GM23338 (cell line): Measurements from ENCODE around the gene CDH8. TPM values are rescaled to one million over a fixed set of nuclear protein-coding genes. Genes with fewer than 3 reads are reported as not detected.

Experiments
- ATAC-seq: fragments of 200-7000 bp; cut with Tn5 transposase; 3 replicates; pipeline ENCODE4 v1.9.1; 2020
- DNase-seq: peaks from one replicate; pipeline ENCODE4 v3.0.0-alpha.2; 2015; ENCODE audit warnings: low spot score
- H2AFZ ChIP-seq: fragments of 200-600 bp; sonication (generic); 2 replicates; pipeline ENCODE4 v1.8.0; 2016; ENCODE audit warnings: antibody characterized with exemption, mild to moderate bottlenecking, moderate library complexity
- H3F3A ChIP-seq: fragments of 200-600 bp; sonication (generic); replicated peaks from 2 replicates; pipeline ENCODE4 v1.8.0; 2017; ENCODE audit warnings: antibody characterized with exemption, mixed run types, low read depth
- H3K27ac ChIP-seq: fragments of 200-600 bp; sonication (generic); 2 replicates; pipeline ENCODE4 v1.6.1; 2016; ENCODE audit warnings: low read depth
- H3K27me3 ChIP-seq: fragments of 200-600 bp; sonication (generic); 2 replicates; pipeline ENCODE4 v1.8.0; 2016; ENCODE audit warnings: mild to moderate bottlenecking, mixed run types, moderate library complexity; ENCODE audit not compliant: insufficient read depth
- H3K36me3 ChIP-seq: fragments of 200-600 bp; sonication (generic); 2 replicates; pipeline ENCODE4 v1.8.0; 2016; ENCODE audit warnings: mild to moderate bottlenecking; ENCODE audit not compliant: insufficient read depth
- H3K4me1 ChIP-seq: fragments of 200-600 bp; sonication (generic); 2 replicates; pipeline ENCODE4 v1.8.0; 2016; ENCODE audit warnings: mild to moderate bottlenecking, moderate library complexity; ENCODE audit not compliant: insufficient read depth
- H3K4me2 ChIP-seq: fragments of 200-600 bp; sonication (generic); 2 replicates; pipeline ENCODE4 v1.7.1; 2017; ENCODE audit warnings: mixed run types
- H3K4me3 ChIP-seq: fragments of 200-600 bp; sonication (generic); 2 replicates; pipeline ENCODE4 v1.6.1; 2016; ENCODE audit warnings: mixed run types
- H3K79me2 ChIP-seq: fragments of 200-600 bp; sonication (generic); replicated peaks from 2 replicates; pipeline ENCODE4 v1.8.0; 2017; ENCODE audit warnings: mild to moderate bottlenecking; ENCODE audit not compliant: insufficient read depth
- H3K9me2 ChIP-seq: fragments of 200-600 bp; sonication (generic); 2 replicates; pipeline ENCODE4 v1.8.0; 2017; ENCODE audit not compliant: insufficient read depth
- H4K20me1 ChIP-seq: fragments of 200-600 bp; sonication (generic); replicated peaks from 2 replicates; pipeline ENCODE4 v1.8.0; 2017; ENCODE audit warnings: mild to moderate bottlenecking; ENCODE audit not compliant: insufficient read depth
- H3K27ac Mint-ChIP-seq: 2 replicates; pipeline ENCODE4 v1.8.0; 2020; ENCODE audit warnings: inconsistent platforms, mild to moderate bottlenecking, moderate library complexity, mixed read lengths
- H3K27me3 Mint-ChIP-seq: 3 replicates; pipeline ENCODE4 v1.8.0; 2022; ENCODE audit warnings: low read depth, mild to moderate bottlenecking, moderate library complexity, mixed read lengths, inconsistent platforms; ENCODE audit not compliant: insufficient read depth, poor library complexity
- H3K36me3 Mint-ChIP-seq: 3 replicates; pipeline ENCODE4 v1.8.0; 2021; ENCODE audit warnings: low read depth, mild to moderate bottlenecking, inconsistent platforms, moderate library complexity, mixed read lengths
- H3K4me1 Mint-ChIP-seq: 3 replicates; pipeline ENCODE4 v1.8.0; 2020; ENCODE audit warnings: mild to moderate bottlenecking, inconsistent platforms, mixed read lengths
- H3K4me3 Mint-ChIP-seq: 3 replicates; pipeline ENCODE4 v1.8.0; 2021; ENCODE audit warnings: moderate library complexity, mild to moderate bottlenecking, inconsistent platforms, mixed read lengths
- H3K9me3 Mint-ChIP-seq: 3 replicates; pipeline ENCODE4 v1.8.0; 2020; ENCODE audit warnings: moderate library complexity, mild to moderate bottlenecking, inconsistent platforms, mixed read lengths
- CTCF ChIP-seq, 2 experiments: fragments of 200-600 bp in 1 of 2; sonication (generic) in 1 of 2; conservative IDR thresholded peaks; 2 replicates each; pipeline versions ENCODE4 v1.5.1 to v1.6.1; 2016 to 2017; ENCODE audit warnings: antibody characterized with exemption in 2 of 2, low read depth in 2 of 2, mild to moderate bottlenecking in 2 of 2, moderate library complexity in 1 of 2
- ETS1 ChIP-seq: IDR thresholded peaks from 2 replicates; pipeline ENCODE4 v1.6.1; 2016; ENCODE audit warnings: antibody characterized with exemption
- EZH2 ChIP-seq: fragments of 200-600 bp; sonication (generic); IDR thresholded peaks from one replicate; pipeline ENCODE4 v1.8.0; 2017; ENCODE audit warnings: antibody characterized with exemption, mild to moderate bottlenecking, low read depth; ENCODE audit not compliant: unreplicated experiment
- EZH2phosphoT487 ChIP-seq: fragments of 200-600 bp; sonication (generic); IDR thresholded peaks from one replicate; pipeline ENCODE4 v1.8.1; 2018; ENCODE audit warnings: antibody characterized with exemption; ENCODE audit not compliant: unreplicated experiment
- NANOG ChIP-seq: IDR thresholded peaks from 2 replicates; pipeline ENCODE4 v1.6.1; 2016; ENCODE audit warnings: antibody characterized with exemption, borderline replicate concordance
- STAT1 ChIP-seq: IDR thresholded peaks from one replicate; pipeline ENCODE4 v1.6.1; 2016; ENCODE audit warnings: antibody characterized with exemption; ENCODE audit not compliant: unreplicated experiment
- ZNF114 ChIP-seq: fragments of 250-450 bp; sonication (Bioruptor Pico); IDR thresholded peaks from 2 replicates; pipeline ENCODE4 v1.5.0; 2020; ENCODE audit warnings: mild to moderate bottlenecking, moderate library complexity
- ZNF331 ChIP-seq: fragments of 250-450 bp; sonication (Bioruptor Pico); IDR thresholded peaks from 2 replicates; pipeline ENCODE4 v1.5.0; 2020; ENCODE audit warnings: low read depth, mild to moderate bottlenecking, moderate library complexity
- polyA plus RNA-seq: library from polyadenylated mRNA; unstranded; fragments of >200 nt; fragmentation: Nextera tagmentation; extraction: Ambion mirVana; gene quantifications from 2 replicates; pipeline ENCODE4 v1.2.1, GENCODE V29; 2016
- total RNA-seq: library from RNA; depleted of rRNA; stranded (reverse); fragments of >200 nt; shearing (Covaris generic); gene quantifications from 2 replicates; pipeline ENCODE4 v1.2.3, GENCODE V29; 2014
- TF ChIP-seq, protein P1 (sequence below): fragments of 250-450 bp; sonication (Bioruptor Pico); IDR thresholded peaks from 2 replicates; pipeline ENCODE4 v1.5.0; 2020; ENCODE audit warnings: mild to moderate bottlenecking, moderate library complexity

Gene CDH8
- total and polyA plus RNA-seq, 2 experiments from 2014 or later: 10.2 to 11.7 TPM

- Histone ChIP-seq H2AFZ (no peak overlapping the region), H3K79me2 (no peaks in the 10 kb centered on the region), H3K9me2 (no peaks in the 10 kb centered on the region), H4K20me1 (no peaks in the 10 kb centered on the region), H3K36me3 (no peaks in the 10 kb centered on the region), H3K4me2 (no peak overlapping the region), H3K4me1 (peaks cover 9% of the 10 kb centered on the region; the same call in 1 of the 2 replicates), H3F3A (no peaks in the 10 kb centered on the region), H3K27me3 (no peaks in the 10 kb centered on the region), H3K27ac (no peak overlapping the region), H3K4me3 (no peak overlapping the region)
- H3K4me1 Mint-ChIP-seq: peaks cover 9% of the 10 kb centered on the region
- DNase-seq (no peak), ATAC-seq (no peak)
- TF ChIP-seq ETS1 (no peak), ZNF331 (no peak), EZH2 (no peak), STAT1 (no peak), EZH2phosphoT487 (no peak), NANOG (no peak), ZNF114 (CRISPR knock-in tag) (no peak), CTCF (conservative IDR thresholded peaks at IDR 0.05; ENCODE audit: low read depth in 2 of 2) (no peak)
- TF ChIP-seq, protein P1, sequence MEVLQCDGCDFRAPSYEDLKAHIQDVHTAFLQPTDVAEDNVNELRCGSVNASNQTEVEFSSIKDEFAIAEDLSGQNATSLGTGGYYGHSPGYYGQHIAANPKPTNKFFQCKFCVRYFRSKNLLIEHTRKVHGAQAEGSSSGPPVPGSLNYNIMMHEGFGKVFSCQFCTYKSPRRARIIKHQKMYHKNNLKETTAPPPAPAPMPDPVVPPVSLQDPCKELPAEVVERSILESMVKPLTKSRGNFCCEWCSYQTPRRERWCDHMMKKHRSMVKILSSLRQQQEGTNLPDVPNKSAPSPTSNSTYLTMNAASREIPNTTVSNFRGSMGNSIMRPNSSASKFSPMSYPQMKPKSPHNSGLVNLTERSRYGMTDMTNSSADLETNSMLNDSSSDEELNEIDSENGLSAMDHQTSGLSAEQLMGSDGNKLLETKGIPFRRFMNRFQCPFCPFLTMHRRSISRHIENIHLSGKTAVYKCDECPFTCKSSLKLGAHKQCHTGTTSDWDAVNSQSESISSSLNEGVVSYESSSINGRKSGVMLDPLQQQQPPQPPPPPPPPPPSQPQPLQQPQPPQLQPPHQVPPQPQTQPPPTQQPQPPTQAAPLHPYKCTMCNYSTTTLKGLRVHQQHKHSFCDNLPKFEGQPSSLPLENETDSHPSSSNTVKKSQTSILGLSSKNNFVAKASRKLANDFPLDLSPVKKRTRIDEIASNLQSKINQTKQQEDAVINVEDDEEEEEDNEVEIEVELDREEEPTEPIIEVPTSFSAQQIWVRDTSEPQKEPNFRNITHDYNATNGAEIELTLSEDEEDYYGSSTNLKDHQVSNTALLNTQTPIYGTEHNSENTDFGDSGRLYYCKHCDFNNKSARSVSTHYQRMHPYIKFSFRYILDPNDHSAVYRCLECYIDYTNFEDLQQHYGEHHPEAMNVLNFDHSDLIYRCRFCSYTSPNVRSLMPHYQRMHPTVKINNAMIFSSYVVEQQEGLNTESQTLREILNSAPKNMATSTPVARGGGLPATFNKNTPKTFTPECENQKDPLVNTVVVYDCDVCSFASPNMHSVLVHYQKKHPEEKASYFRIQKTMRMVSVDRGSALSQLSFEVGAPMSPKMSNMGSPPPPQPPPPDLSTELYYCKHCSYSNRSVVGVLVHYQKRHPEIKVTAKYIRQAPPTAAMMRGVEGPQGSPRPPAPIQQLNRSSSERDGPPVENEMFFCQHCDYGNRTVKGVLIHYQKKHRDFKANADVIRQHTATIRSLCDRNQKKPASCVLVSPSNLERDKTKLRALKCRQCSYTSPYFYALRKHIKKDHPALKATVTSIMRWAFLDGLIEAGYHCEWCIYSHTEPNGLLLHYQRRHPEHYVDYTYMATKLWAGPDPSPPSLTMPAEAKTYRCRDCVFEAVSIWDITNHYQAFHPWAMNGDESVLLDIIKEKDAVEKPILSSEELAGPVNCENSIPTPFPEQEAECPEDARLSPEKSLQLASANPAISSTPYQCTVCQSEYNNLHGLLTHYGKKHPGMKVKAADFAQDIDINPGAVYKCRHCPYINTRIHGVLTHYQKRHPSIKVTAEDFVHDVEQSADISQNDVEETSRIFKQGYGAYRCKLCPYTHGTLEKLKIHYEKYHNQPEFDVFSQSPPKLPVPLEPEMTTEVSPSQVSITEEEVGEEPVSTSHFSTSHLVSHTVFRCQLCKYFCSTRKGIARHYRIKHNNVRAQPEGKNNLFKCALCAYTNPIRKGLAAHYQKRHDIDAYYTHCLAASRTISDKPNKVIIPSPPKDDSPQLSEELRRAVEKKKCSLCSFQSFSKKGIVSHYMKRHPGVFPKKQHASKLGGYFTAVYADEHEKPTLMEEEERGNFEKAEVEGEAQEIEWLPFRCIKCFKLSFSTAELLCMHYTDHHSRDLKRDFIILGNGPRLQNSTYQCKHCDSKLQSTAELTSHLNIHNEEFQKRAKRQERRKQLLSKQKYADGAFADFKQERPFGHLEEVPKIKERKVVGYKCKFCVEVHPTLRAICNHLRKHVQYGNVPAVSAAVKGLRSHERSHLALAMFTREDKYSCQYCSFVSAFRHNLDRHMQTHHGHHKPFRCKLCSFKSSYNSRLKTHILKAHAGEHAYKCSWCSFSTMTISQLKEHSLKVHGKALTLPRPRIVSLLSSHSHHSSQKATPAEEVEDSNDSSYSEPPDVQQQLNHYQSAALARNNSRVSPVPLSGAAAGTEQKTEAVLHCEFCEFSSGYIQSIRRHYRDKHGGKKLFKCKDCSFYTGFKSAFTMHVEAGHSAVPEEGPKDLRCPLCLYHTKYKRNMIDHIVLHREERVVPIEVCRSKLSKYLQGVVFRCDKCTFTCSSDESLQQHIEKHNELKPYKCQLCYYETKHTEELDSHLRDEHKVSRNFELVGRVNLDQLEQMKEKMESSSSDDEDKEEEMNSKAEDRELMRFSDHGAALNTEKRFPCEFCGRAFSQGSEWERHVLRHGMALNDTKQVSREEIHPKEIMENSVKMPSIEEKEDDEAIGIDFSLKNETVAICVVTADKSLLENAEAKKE (CRISPR knock-in tag): no peak
- H3K27me3 Mint-ChIP-seq: no peaks in the 10 kb centered on the region
- no peak overlapping the region for H3K4me3 Mint-ChIP-seq
- no peak overlapping the region for H3K27ac Mint-ChIP-seq
- no peaks in the 10 kb centered on the region for H3K36me3 Mint-ChIP-seq
- no peaks in the 10 kb centered on the region for H3K9me3 Mint-ChIP-seq
Measured at GRCh38 chr16:61987474-61988012, 48.7 kb downstream of the CDH8 start.
